HG02588 (cell line): ENCODE data around the gene EPRS1.
"Not testable (repeated sequence)": the region's sequence is repeated elsewhere in the genome, so short reads cannot be mapped to it uniquely, and the experiment has no call there.

ENCODE experiments used
- ATAC-seq: cut with Tn5 transposase; IDR thresholded peaks from one replicate; pipeline ENCODE4 v1.9.1; 2021; ENCODE audit warnings: mild to moderate bottlenecking, moderate library complexity; ENCODE audit not compliant: unreplicated experiment

The EPRS1 gene

DNA sequence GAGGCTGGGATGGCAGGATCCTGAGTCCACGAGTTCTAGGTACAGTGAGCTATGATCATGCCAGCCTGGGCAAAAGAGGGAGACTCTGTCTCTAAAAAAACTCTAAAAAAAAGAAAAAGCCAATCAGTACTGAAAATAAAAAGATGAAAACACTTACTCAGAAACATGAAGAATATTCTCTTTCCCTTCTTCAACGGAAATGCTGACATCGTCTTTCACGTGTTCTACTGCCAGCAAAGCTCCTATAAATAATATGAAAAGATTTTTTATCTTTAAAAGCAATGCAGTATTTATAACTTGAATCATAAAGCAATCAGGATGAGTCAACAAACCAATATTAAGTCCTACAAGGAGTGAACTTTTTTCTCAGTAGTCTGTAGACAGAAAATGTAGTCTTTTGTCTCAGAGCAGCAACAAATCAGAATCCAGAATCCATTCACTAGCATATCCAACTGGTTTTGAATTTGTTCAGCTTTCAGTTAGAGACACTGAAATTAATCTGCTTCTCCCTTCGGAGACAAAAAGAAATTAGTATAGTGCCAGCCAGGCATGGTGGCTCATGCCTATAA lies 6.2 kb downstream of the EPRS1 start:
- ATAC-seq = no peak

- ATAC-seq = no peak
These were observed 7.7 kb downstream of the EPRS1 start for GRCh38 chr1:220038640-220039039.

DNA sequence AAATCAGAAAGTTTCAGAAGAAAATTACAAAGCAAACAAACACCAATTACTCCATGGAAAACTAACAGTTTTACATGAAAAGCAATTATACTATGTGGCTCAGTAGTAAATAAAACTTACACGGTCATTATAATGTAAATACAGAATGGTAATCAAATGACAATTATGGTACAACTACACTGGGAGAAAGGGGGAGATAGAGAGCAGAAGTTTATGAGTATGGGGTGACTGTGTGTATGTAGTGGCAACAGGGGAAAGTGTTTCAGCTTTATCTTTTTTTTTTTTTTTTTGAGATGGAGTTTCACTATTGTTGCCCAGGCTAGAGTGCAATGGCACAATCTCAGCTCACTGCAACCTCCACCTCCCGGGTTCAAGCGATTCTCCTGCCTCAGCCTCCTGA lies 8.5 kb downstream of the EPRS1 start:
- not testable (repeated sequence) for ATAC-seq

DNA sequence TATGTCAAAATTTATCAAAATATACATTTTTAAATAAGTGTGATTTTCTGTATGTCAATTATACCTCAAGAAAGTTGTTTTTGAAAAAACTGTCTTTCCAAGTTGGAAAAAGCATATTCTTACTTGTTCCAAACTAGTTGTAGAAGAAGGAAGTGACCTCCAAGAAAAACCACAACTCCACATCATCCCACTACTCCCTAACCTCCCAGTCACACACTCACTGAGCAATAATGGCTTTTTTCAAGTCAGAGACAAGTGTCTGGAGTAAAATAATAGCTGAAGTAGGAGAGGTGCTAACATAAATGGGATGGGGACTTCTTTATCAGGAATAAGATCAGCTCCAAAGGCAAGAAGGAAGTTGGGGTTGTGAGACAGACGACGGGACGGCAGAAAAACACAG lies 13.4 kb downstream of the EPRS1 start:
- ATAC-seq = no peak

- peak; percentile 50 for ATAC-seq
These were observed 15.0 kb downstream of the EPRS1 start for GRCh38 chr1:220031287-220031686.

DNA sequence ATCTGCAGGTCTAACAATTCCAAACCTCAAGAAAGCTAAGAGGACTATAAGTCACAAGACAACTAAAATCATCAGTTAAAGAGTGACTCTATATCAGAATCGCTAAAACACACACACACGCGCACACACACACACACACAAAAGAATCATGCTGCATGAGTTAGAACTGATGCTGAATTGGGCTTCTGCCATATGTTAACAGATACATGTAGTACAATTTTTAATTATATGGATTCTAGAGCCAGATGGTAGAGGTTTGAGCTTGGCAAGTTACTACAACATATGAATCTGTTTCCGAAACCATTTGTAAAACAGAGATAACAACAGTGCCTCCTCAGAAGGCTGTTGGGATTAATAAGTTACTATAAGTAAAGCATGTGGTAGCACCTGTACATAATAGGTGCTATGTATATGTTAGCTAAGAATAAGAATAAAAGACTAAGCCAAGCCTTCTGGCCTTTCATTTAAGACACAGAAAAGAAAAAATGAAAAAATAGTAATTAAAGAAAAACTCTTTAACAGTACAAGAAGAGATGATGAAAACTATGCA lies 17.9 kb downstream of the EPRS1 start:
- ATAC-seq = no peak

DNA sequence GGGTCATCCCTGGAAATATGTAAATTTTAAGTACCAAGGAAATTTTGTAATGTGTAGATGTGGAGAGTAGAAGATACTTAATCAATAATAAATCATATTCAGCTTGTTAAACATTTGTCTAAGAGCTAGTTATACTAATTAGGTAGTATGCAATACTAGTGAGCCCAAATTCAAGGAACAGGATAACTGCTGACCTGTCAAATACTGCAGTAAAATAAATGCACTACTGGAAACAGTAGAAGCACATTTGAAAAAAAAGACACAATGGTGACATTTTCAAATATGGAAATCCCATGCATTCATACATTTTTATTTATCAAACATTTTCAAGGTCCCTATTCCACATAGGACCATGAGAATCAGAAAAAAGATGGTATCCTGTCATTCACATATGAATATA lies 27.2 kb downstream of the EPRS1 start:
- ATAC-seq = no peak

DNA sequence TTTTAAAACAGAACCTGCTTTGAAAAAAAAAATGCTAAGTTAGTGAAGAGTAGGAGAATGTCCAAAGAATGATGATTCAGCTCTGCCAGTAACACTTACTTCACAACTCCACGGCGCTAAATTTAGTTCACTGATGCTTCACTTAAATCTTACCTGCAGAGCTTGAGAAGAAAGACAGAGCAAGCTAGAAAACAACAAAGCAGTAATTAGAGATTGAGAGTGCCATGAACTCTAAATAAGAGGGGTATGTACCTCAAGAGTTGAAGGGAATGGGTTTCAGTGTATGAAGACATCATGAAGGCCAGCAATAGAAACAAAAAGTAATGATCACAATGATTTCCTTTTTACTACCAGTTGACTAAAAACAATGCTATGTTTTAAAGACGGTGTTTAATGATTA lies 32.8 kb downstream of the EPRS1 start:
- peak; percentile 64 for ATAC-seq

GRCh38 chr1:220012259-220012658 lies 34.0 kb downstream of the EPRS1 start:
- ATAC-seq = no peak

- no peak for ATAC-seq
These were observed 34.7 kb downstream of the EPRS1 start for GRCh38 chr1:220011620-220012019.

- no peak for ATAC-seq
These were observed 38.9 kb downstream of the EPRS1 start for GRCh38 chr1:220007438-220007837.

DNA sequence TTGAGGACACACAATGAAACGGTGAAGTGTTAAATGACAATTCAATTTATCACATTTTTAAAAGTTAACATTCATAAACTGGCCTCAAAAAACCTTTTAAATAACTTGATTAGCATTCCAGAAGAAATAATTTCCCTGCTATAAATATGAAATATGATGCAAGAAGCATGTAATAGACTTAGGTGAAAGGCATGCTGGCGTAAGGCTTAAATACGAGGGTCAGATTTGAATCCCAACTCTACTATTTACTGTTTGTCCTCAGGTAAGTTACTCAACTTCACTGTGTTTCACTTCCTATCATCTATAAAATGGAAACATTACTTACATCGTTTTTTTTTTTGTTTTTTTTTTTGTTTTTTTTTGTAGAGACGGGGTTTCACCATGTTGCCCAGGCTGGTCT lies 40.8 kb downstream of the EPRS1 start:
- no peak for ATAC-seq

DNA sequence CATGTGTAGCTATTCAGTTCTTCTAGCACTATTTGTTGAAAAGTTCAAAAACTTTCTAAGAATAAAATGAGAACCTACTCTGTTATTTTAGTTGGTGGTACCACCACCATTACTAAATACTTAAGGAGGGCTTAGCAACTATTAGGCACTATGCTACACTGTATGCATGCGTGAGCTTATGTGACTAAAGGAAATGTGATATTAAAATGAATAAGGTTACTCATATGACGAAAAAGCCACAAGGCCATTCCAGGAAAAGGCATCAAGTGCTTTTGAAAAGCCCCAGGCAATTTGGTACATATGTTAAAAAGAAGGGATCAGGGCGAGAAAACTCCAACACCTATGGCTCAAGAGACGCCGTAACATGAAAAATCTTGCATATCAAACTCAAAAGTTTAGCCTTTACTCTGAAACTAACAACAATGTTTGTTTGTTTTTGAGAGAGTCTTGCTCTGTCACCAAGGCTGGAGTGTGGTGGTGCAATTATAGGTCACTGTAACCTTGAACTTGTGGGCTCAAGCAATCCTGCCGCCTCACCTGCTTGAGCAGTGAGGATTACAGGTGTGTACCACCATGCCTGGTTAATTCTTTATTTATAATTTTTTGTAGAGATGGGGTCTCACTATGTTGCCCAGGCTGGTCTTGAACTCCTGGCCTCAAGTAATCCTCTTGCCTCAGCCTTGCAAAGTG lies 42.5 kb downstream of the EPRS1 start:
- no peak for ATAC-seq

GRCh38 chr1:220003015-220003414 lies 43.3 kb downstream of the EPRS1 start:
- ATAC-seq = no peak

DNA sequence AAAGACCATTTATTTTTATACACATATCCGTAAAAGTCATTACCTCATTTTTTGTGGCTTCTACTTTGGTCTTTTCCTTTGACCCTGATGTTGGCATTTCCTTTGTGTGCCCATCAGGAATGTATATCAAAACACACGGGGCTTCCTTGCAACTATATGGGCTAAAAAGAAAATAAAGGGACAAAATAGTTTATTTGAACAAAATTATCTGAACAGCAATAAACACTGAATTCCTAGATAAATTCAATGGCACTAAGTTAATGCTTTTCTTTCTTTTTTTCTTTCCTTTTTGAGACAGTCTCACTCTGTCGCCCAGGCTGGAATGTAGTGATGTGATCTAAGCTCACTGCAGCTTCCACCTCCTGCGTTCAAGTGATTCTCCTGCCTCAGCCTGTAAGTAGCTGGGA lies 45.2 kb downstream of the EPRS1 start:
- no peak for ATAC-seq

DNA sequence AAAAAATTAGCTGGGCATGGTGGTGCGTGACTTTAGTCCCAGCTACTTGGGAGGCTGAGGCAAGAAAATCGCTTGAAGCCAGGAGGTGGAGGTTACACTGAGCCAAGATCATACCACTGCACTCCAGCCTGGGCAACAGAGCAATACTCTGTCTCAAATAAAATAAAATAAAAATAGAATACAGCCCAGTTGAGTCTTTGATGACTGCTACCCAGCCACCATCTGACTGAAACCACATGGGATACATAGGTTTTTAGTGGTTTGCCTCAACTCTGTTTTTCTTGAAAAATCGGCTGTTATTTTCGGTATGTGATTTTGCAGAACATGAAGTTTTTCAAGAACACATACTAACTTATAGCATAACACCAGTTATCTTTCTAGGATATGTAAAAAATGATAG lies 46.5 kb downstream of the EPRS1 start:
- no peak for ATAC-seq
